ENCODE data around the gene NTSR1. TPM values are rescaled to one million over a fixed set of nuclear protein-coding genes. Genes with fewer than 3 reads are reported as not detected.

Gene NTSR1
- total and polyA plus RNA-seq, 7 experiments from 2014 or later, result 0.11 to 0.78 (median 0.14) TPM; not detected in 3

- H3K27me3 ChIP-seq (ENCODE audit: control insufficient read depth in 2 of 2, insufficient read depth in 2 of 2, low read length in 2 of 2), result no peaks in the 10 kb centered on the region
- peaks cover 0 to 5% (median 0%) of the 10 kb centered on the region in 11 donors for H3K9me3 Mint-ChIP-seq
- peaks cover 0 to 3% (median 0%) of the 10 kb centered on the region in 5 donors for H3K27me3 Mint-ChIP-seq
- DNase-seq (no peak), ATAC-seq (no peak)
- no peaks in the 10 kb centered on the region for H3K36me3 ChIP-seq (ENCODE audit: control insufficient read depth in 2 of 3, insufficient read depth in 3 of 3, low read length in 3 of 3)
- POLR2A ChIA-PET, result interaction anchor here (1.0 to 4.6 kb wide), 7 partner anchors 9 to 124 kb away, joined by 3 to 65 read pairs (median 4); partner anchors contain the start of gene OGFR
- H3K9me3 ChIP-seq (ENCODE audit: control insufficient read depth in 2 of 3, low read length in 3 of 3), result no peaks in the 10 kb centered on the region
- H3K27ac ChIP-seq (ENCODE audit: low read depth, low read length), result peak overlapping the region; percentile 22
- peaks cover 15 to 35% (median 32%) of the 10 kb centered on the region in 7 donors for H3K4me1 Mint-ChIP-seq
- H3K4me1 ChIP-seq (ENCODE audit: control insufficient read depth in 2 of 2, insufficient read depth in 2 of 2, low read length in 2 of 2), result peaks cover 15 to 24% of the 10 kb centered on the region in 2 donors
- H3K27ac Mint-ChIP-seq, result peak overlapping the region in 7 of 9 donors; percentile 23 to 93 (median 85)
- H3K4me3 ChIP-seq (ENCODE audit: low read length), result no peak overlapping the region
- CTCF ChIA-PET, result interaction anchor here (0.6 to 1.5 kb wide), 11 partner anchors 8 to 191 kb away, joined by 3 to 8 read pairs (median 3); no protein-coding TSS in a partner anchor
- intact Hi-C loops (cut with micrococcal nuclease), result loop anchor here (5.0 to 10.0 kb wide), 7 partner anchors 145 to 942 kb away; partner anchors contain the start of genes CABLES2 (in 2 of the 2), RPS21 (in 2 of the 2), ADRM1 (in 1 of the 2) and GID8 (in 1 of the 2)
- H3K4me3 Mint-ChIP-seq, result peak overlapping the region in 8 of 10 donors; percentile 37 to 88 (median 80)
- H3K36me3 Mint-ChIP-seq, result no peaks in the 10 kb centered on the region
Measured at GRCh38 chr20:62792182-62792939, 83.7 kb downstream of the NTSR1 start.

GRCh38 chr20:62792940-62793756 lies 84.5 kb downstream of the NTSR1 start:
- Mint-ChIP-seq H3K36me3 (peaks cover 0 to 3% (median 0%) of the 10 kb centered on the region in 5 donors), H3K27ac (peak overlapping the region; percentile 86 to 97 (median 92)), H3K4me3 (peak overlapping the region; percentile 71 to 88 (median 81)), H3K4me1 (peaks cover 20 to 41% (median 35%) of the 10 kb centered on the region in 7 donors), H3K9me3 (peaks cover 0 to 5% (median 0%) of the 10 kb centered on the region in 11 donors), H3K27me3 (peaks cover 0 to 3% (median 0%) of the 10 kb centered on the region in 5 donors)
- H3K4me3 ChIP-seq (ENCODE audit: low read length), result peak overlapping the region; percentile 76
- DNase-seq, result peak in 1 of 9 donors; percentile 41
- H3K4me1 ChIP-seq (ENCODE audit: control insufficient read depth in 2 of 2, insufficient read depth in 2 of 2, low read length in 2 of 2), result peaks cover 15 to 24% of the 10 kb centered on the region in 2 donors
- POLR2A ChIA-PET, result interaction anchor here (0.6 to 4.6 kb wide), 19 partner anchors 10 to 293 kb away, joined by 3 to 65 read pairs (median 10); partner anchors contain the start of genes OGFR, SLCO4A1 and TCFL5
- intact Hi-C loops (cut with micrococcal nuclease), result loop anchor here (5.0 to 10.0 kb wide), 7 partner anchors 144 to 942 kb away; partner anchors contain the start of genes CABLES2 (in 2 of the 2), RPS21 (in 2 of the 2), ADRM1 (in 1 of the 2) and GID8 (in 1 of the 2)
- H3K36me3 ChIP-seq (ENCODE audit: control insufficient read depth in 2 of 3, insufficient read depth in 3 of 3, low read length in 3 of 3), result peaks cover 0 to 6% (median 0%) of the 10 kb centered on the region in 3 experiments
- H3K27ac ChIP-seq (ENCODE audit: low read depth, low read length), result peak overlapping the region; percentile 83
- H3K9me3 ChIP-seq (ENCODE audit: control insufficient read depth in 2 of 3, low read length in 3 of 3), result no peaks in the 10 kb centered on the region
- CTCF ChIA-PET, result interaction anchor here (0.5 to 1.8 kb wide), 9 partner anchors 9 to 215 kb away, joined by 3 to 4 read pairs (median 3); no protein-coding TSS in a partner anchor
- no peaks in the 10 kb centered on the region for H3K27me3 ChIP-seq (ENCODE audit: control insufficient read depth in 2 of 2, insufficient read depth in 2 of 2, low read length in 2 of 2)
- ATAC-seq, result no peak

- H3K4me3 ChIP-seq (ENCODE audit: low read length), result peak overlapping the region; percentile 76
- peak overlapping the region; percentile 83 for H3K27ac ChIP-seq (ENCODE audit: low read depth, low read length)
- intact Hi-C loops (cut with micrococcal nuclease), result loop anchor here (1.0 to 10.0 kb wide), 18 partner anchors 11 to 941 kb away; partner anchors contain the start of genes CABLES2 (in 2 of the 2), OGFR (in 2 of the 2), RPS21 (in 2 of the 2) and SLCO4A1 (in 2 of the 2)
- no peaks in the 10 kb centered on the region for H3K9me3 ChIP-seq (ENCODE audit: control insufficient read depth in 2 of 3, low read length in 3 of 3)
- Mint-ChIP-seq H3K27ac (peak overlapping the region; percentile 86 to 97 (median 92)), H3K27me3 (peaks cover 0 to 3% (median 0%) of the 10 kb centered on the region in 5 donors), H3K4me3 (peak overlapping the region; percentile 71 to 88 (median 81)), H3K36me3 (peaks cover 0 to 7% (median 4%) of the 10 kb centered on the region in 5 donors), H3K9me3 (peaks cover 0 to 5% (median 0%) of the 10 kb centered on the region in 11 donors), H3K4me1 (peaks cover 24 to 44% (median 40%) of the 10 kb centered on the region in 7 donors)
- ATAC-seq, result no peak
- CTCF ChIA-PET, result interaction anchor here (0.5 to 1.8 kb wide), 9 partner anchors 10 to 294 kb away, joined by 3 to 4 read pairs (median 3); no protein-coding TSS in a partner anchor
- POLR2A ChIA-PET, result interaction anchor here (0.5 to 4.6 kb wide), 19 partner anchors 11 to 407 kb away, joined by 3 to 65 read pairs (median 8); partner anchors contain the start of genes OGFR, RPS21, SLCO4A1 and TCFL5
- no peak for DNase-seq
- peaks cover 15 to 24% of the 10 kb centered on the region in 2 donors for H3K4me1 ChIP-seq (ENCODE audit: control insufficient read depth in 2 of 2, insufficient read depth in 2 of 2, low read length in 2 of 2)
- H3K27me3 ChIP-seq (ENCODE audit: control insufficient read depth in 2 of 2, insufficient read depth in 2 of 2, low read length in 2 of 2), result no peaks in the 10 kb centered on the region
- H3K36me3 ChIP-seq (ENCODE audit: control insufficient read depth in 2 of 3, insufficient read depth in 3 of 3, low read length in 3 of 3), result peaks cover 0 to 11% (median 0%) of the 10 kb centered on the region in 3 experiments
Measured at GRCh38 chr20:62793757-62794006, 85.0 kb downstream of the NTSR1 start.

- DNase-seq, result peak; percentile 85 to 100 (median 93)
- H3K4me3 Mint-ChIP-seq, result peak overlapping the region; percentile 78 to 95 (median 87)
- no peaks in the 10 kb centered on the region for H3K9me3 ChIP-seq (ENCODE audit: control insufficient read depth in 2 of 3, low read length in 3 of 3)
- CTCF ChIA-PET, result interaction anchor here (0.6 to 1.8 kb wide), 9 partner anchors 9 to 295 kb away, joined by 3 to 4 read pairs (median 3); no protein-coding TSS in a partner anchor
- H3K36me3 Mint-ChIP-seq, result peaks cover 0 to 8% (median 7%) of the 10 kb centered on the region in 5 donors
- POLR2A ChIA-PET, result interaction anchor here (0.5 to 4.6 kb wide), 24 partner anchors 10 to 408 kb away, joined by 3 to 65 read pairs (median 8); partner anchors contain the start of genes OGFR, RPS21, SLCO4A1 and TCFL5
- peak overlapping the region; percentile 78 for H3K4me3 ChIP-seq (ENCODE audit: low read length)
- H3K27me3 ChIP-seq (ENCODE audit: control insufficient read depth in 2 of 2, insufficient read depth in 2 of 2, low read length in 2 of 2), result no peaks in the 10 kb centered on the region
- H3K27me3 Mint-ChIP-seq, result peaks cover 0 to 3% (median 0%) of the 10 kb centered on the region in 5 donors
- peak; percentile 87 for ATAC-seq
- H3K27ac ChIP-seq (ENCODE audit: low read depth, low read length), result peak overlapping the region; percentile 83
- intact Hi-C loops (cut with micrococcal nuclease), result loop anchor here (1.0 to 10.0 kb wide), 18 partner anchors 10 to 941 kb away; partner anchors contain the start of genes CABLES2 (in 2 of the 2), OGFR (in 2 of the 2), RPS21 (in 2 of the 2) and SLCO4A1 (in 2 of the 2)
- H3K27ac Mint-ChIP-seq, result peak overlapping the region; percentile 86 to 97 (median 92)
- peaks cover 15 to 24% of the 10 kb centered on the region in 2 donors for H3K4me1 ChIP-seq (ENCODE audit: control insufficient read depth in 2 of 2, insufficient read depth in 2 of 2, low read length in 2 of 2)
- H3K36me3 ChIP-seq (ENCODE audit: control insufficient read depth in 2 of 3, insufficient read depth in 3 of 3, low read length in 3 of 3), result peaks cover 0 to 16% (median 0%) of the 10 kb centered on the region in 3 experiments
- peaks cover 0 to 5% (median 0%) of the 10 kb centered on the region in 11 donors for H3K9me3 Mint-ChIP-seq
- H3K4me1 Mint-ChIP-seq, result peaks cover 26 to 44% (median 41%) of the 10 kb centered on the region in 7 donors
Measured at GRCh38 chr20:62794007-62794724, 85.5 kb downstream of the NTSR1 start.

GRCh38 chr20:62795023-62795761 lies 86.6 kb downstream of the NTSR1 start:
- intact Hi-C loops (cut with micrococcal nuclease), result loop anchor here (2.0 to 10.0 kb wide), 5 partner anchors 132 to 940 kb away; partner anchors contain the start of genes DIDO1 (in 1 of the 2), GMEB2 (in 1 of the 2), LIME1 (in 1 of the 2) and PPDPF (in 1 of the 2)
- Histone ChIP-seq H3K4me3 (ENCODE audit: low read length) (peak overlapping the region; percentile 78), H3K4me1 (ENCODE audit: control insufficient read depth in 2 of 2, insufficient read depth in 2 of 2, low read length in 2 of 2) (peaks cover 15 to 24% of the 10 kb centered on the region in 2 donors), H3K36me3 (ENCODE audit: control insufficient read depth in 2 of 3, insufficient read depth in 3 of 3, low read length in 3 of 3) (peaks cover 0 to 26% (median 0%) of the 10 kb centered on the region in 3 experiments), H3K27ac (ENCODE audit: low read depth, low read length) (peak overlapping the region; percentile 80), H3K9me3 (ENCODE audit: control insufficient read depth in 2 of 3, low read length in 3 of 3) (no peaks in the 10 kb centered on the region), H3K27me3 (ENCODE audit: control insufficient read depth in 2 of 2, insufficient read depth in 2 of 2, low read length in 2 of 2) (no peaks in the 10 kb centered on the region)
- ATAC-seq (no peak), DNase-seq (peak; percentile 54 to 79 (median 71))
- Mint-ChIP-seq H3K4me3 (peak overlapping the region; percentile 78 to 95 (median 88)), H3K9me3 (peaks cover 0 to 5% (median 0%) of the 10 kb centered on the region in 11 donors), H3K36me3 (peaks cover 0 to 13% (median 8%) of the 10 kb centered on the region in 5 donors), H3K27me3 (peaks cover 0 to 3% (median 0%) of the 10 kb centered on the region in 5 donors), H3K4me1 (peaks cover 26 to 47% (median 41%) of the 10 kb centered on the region in 7 donors), H3K27ac (peak overlapping the region; percentile 84 to 97 (median 91))
- ChIA-PET POLR2A (interaction anchor here (0.9 to 4.6 kb wide), 22 partner anchors 9 to 409 kb away, joined by 3 to 65 read pairs (median 8); partner anchors contain the start of genes GID8, OGFR, RPS21 and SLCO4A1), CTCF (interaction anchor here (1.1 to 2.9 kb wide), 4 partner anchors 13 to 296 kb away, joined by 3 to 15 read pairs (median 4); no protein-coding TSS in a partner anchor)

Data from naive thymus-derived CD4-positive, alpha-beta T cell (primary cell).